ENCODE results near the gene ABHD17A.
A peak's percentile ranks its signal among the peaks of the same experiment; 100 is the strongest.

The ABHD17A gene

DNA sequence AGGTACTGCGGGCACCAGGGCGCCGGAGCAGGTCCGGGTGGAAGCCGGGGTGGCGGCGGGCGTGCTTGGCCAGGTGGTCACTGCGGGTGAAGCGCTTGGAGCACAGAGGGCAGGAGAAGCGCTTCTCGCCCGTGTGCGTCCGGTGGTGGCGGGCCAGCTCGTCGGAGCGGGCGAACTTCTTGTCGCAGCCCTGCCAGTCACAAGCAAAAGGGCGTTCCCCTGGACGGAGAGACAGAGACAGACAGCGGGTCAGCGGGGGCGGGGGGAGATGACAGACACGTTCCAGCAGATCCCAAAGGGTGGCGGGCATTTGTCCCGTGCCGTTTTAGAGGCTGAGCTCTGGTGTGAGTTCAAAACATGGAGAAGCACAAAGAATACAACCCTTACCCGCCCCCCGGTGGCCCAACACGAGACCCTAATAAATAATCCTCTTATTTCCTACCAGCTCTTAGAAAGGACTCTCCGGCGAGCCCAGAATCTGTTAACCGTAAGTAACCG, 30.7 kb downstream of the ABHD17A start:
- no peak for DNase-seq (ENCODE audit: low read depth in 1 of 2, low spot score in 1 of 2)

DNA sequence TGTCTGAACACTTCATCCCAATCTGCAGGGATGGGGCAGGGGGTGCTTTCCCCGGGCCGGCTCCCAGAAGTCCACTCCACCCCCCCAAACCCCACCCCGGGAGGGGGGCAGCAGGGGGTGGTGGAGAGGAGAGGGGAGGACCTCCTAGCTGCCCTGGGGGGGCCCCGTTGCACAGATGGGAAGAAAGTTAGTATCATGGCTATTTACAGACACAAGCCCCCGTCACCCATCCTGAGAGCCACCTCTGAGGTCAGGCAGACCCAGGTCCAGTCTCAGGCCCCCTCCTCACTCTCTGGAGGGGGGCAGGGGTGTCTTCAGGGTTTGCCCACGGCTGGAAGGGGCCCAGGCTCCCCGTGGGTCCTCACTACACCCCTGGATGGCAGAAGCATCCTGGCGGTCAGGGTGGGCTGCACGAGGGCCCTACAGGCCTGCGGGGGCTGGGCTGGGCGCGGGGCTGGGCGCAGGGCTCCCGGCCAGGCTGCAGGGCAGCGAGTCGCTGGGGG, 31.2 kb downstream of the ABHD17A start:
- DNase-seq (ENCODE audit: low read depth in 1 of 2, low spot score in 1 of 2), result no peak

DNA sequence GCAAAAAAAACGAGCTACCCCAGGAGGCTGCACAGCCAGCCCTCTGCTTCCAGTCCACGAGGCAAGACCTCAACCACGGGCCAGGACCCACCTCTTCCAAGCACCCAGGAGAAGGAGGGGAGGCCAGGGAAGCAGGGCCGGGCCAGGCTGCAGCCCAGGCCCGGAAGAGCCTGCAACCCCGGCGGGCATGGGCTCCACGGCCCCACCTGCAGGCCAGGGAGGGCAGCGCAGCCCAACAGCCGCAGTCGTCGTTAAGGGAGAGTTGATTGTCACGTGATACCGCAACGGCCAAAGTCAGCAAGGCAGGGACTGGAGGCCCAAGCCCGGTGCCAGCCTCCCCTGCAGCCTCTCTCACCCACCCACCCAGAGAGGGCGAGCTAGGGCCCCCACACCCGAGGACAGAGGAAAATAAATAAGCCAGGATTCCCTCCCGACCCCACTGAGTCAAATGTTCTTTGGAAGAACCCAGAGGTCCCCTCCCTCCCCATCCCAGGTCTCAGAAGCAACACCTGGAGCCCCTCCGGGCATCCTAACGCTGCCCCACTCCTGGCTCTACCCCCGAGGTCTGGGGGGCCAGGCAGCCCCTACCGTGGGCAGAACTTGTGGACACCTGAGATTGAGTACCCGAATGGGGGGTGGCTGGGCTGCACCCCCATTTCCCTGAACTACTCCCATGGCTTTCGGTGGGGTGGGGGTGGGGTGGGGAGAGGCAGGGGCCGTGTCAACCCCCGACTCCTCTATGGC, 31.8 kb downstream of the ABHD17A start:
- peak; percentile 62 to 72 for DNase-seq (ENCODE audit: low read depth in 1 of 2, low spot score in 1 of 2)

DNA sequence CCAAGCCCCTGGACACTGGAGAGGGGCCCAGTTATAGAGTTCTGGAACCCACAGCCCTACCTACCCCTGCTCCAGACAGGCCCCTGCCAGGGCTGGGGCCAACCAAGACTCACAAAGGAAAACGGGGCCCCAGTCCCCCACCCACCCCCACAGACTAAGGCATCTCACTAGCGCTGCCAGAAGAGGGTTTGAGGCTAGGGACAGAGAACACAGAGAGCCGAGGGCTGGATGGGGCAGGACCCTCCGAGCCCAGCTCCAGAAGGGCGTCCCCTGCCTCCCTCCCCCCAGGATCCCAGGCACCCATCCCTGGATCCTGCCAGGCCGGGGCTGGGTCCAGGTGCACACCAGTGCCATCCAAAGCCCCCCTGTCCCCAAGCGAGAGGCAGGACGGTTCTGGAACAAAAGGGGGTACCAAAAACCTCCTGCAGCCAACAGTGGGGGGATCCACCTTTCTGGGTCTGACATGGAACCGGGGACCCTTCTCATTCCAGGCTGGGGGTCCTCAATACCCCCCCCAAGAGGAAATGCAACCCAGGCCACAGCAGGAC, 32.6 kb downstream of the ABHD17A start:
- no peak for DNase-seq (ENCODE audit: low read depth in 1 of 2, low spot score in 1 of 2)

DNA sequence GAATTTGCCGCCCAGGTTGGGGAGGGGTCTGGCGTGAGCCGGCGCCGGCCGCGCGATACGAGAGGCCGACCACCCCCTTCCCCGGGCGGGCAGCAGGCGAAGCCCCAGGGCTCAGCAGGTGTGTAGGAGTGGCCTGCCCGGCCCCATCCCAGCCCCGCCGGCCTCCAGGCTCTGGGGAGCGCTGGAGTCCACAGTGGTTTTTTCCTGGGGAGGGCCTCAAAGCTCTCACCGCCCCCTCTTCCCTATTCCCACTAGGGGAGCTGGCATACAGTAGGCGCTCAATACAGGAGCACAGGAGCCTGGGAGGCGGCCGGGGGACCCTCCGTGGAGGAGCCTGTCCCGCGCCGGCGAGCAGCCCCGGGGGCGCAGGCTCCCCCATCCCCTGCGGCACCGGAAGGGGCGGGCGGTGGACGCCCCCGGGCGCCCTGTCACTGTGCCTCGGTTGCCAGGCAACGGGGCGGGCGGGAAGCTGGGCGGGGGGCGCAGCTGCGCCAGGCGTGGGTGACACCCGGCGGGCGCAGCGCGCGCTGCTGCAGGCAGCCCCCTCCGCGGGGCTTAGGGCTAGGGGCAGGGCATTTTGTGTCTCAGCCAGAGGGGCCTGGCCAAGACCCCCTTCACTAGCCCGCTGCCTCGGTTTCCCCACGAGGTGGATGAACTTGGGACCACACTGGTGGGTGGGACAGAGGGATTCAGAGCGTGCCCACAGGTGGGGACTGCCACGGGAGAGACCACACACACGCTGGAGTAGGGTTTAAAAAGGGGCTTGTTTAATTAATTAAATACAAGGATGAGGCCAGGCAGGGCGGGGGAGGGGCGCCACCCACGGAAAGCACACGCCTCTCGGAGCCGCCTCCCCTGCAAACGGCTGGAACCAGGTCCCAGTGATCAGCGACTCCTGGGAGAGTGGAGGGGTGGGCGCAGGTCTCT, 33.4 kb downstream of the ABHD17A start:
- no peak for DNase-seq (ENCODE audit: low read depth in 1 of 2, low spot score in 1 of 2)

DNA sequence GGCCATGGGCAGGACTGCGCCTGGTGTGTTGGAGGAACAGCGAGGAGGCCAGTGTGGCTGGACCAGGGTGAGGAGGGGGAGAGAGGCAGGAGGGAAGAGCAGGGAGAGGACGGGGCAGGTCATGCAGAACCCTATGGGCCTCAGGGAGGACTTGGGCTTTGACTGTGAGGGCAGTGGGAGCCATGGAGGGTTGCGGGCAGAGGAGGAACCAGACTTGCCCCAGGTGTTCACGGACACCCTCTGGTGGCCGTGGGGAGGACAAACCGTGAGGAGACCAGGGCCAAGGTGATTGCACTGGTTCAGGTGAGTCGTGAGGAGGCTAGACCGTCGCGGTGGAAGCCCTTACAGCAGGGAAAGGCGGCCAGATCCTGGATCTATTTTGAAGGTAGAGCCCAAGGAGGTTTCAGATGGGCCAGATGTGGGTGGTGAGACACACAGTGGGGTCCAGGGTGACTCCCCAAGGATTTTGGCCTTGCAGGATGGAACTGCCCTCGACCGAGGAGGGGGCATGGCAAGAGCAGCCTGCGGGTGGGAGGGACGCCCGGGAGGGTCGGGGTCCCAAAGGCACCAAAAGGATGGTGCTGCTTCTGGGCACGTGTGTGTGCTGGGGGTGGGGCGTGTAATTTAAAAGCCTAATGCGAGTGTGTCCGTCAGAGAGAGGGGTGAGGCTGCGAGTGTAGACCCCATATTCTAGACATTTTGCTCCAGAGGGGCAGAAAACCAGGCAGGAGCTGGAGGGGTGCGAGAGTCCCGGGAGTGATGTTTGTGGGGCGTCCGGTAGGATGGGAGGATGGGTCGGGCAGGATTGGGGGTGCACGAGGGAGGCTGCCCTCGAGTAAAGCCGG, 34.3 kb downstream of the ABHD17A start:
- no peak for DNase-seq (ENCODE audit: low read depth in 1 of 2, low spot score in 1 of 2)

DNA sequence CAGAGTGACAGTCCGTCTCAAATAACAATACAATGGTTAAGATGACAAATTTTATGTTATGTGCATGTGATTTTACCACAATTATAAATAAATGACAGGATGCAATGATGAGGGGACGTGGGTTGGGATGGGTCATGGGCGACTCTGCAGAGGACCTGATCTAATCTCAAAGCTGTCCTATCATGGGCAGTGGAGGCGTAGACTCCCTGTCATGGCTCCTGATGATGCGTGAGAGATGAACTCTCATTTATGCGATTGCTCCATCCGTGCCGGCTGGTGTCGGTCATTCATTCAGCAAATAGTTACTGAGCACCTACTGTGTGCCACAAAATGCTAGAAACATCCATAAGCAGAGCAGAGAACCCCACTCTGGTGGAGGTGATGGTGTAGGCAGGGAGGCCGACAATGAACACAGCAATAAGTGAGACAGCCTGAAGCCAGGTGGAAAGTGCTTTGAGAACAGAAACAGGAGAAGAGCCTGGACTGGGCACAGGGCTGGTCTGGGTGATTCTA, 35.4 kb downstream of the ABHD17A start:
- DNase-seq (ENCODE audit: low read depth in 1 of 2, low spot score in 1 of 2), result no peak

DNA sequence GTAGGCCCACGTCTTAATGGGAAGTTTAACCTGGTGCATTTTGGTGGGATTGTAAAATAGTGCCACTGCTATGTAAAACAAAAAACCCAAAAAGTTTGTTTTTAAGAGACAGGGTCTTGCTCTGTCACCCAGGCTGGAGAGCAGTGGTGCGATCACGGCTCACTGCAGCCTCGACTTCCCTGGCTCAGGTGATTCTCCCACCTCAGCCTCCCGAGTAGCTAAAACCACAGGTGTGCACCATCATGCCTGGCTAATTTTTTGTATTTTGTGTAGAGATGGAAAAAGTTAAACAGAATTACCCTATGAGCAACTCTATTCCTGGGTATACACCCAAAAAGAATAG, 36.2 kb downstream of the ABHD17A start:
- DNase-seq (ENCODE audit: low read depth in 1 of 2, low spot score in 1 of 2), result no peak

DNA sequence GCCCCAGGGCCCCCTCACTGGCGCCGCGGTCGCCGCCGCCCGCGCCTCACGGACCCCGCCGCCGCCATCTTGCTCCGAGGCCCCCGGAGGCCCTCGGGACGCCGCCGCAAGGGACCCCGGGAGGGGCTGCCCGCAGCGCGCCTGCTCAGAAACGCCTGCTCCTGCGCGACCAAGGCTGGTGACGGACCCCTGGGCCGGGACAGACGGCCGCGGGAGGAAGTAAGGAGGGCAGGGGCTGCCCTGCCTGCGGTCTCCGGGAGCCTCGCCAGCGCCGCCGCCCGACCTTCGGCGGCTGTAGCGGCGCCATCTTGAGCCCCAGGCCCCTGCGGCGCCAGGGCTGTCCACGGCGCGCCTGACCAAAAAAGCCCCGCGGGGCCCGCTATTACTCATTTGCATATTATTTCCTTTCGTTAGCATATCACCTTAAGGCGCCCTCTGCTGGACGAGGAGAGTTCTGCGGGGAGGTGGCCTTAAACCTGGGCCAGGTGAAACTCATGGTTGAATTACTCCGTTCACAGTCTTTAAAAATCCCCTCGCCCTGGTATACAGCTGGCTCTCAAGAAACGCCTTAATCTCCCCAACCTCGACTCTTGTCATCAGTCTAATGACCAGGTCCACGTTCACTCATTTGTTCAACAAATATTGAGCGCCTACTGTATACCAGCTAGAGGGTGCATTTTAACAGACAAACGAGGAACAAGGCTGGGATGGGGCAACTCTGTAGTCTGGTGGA, 36.7 kb downstream of the ABHD17A start, which contains the start of gene REXO1:
Gene REXO1, minus strand, starts transcription at position 85 of the 733 bp plus-strand sequence. CDS start 125 bp downstream, outside the sequence.
- DNase-seq (ENCODE audit: low read depth in 1 of 2, low spot score in 1 of 2), result peak; percentile 95 to 97

DNA sequence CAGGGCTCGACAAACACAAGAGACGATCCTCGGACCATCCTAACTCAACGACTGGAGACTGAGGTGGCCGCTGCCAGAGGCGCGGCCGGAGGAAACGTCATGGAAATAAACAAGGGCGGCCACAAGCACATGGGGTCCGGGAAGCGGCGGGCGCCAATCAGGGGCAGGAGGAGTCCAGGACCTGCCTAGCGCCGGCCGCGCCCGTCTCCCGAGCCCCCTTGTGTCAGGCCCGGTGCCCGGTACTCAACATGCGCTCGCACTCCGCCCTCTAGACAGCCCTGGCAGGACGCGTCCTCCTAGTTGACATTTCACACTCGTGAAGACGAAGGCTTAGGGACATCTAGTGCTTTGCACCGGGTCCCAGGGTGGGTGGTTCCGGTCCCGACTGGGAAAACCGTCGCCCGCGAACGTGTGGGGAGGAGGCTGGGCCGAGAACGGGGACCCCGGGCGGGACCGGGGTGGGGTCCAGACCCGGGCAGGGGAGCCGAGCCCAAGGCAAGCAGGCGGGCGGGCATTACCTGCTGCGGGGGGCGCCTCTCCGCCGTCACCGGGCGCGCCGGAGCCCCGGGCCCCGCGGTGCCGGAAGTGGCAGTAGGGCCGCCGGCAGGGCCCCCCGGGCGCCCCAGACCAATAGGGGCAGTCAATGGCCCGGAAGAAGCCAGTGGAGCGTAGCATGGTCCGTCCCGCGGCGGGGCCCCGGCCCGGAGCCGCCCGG, 37.5 kb downstream of the ABHD17A start:
- no peak for DNase-seq (ENCODE audit: low read depth in 1 of 2, low spot score in 1 of 2)

DNA sequence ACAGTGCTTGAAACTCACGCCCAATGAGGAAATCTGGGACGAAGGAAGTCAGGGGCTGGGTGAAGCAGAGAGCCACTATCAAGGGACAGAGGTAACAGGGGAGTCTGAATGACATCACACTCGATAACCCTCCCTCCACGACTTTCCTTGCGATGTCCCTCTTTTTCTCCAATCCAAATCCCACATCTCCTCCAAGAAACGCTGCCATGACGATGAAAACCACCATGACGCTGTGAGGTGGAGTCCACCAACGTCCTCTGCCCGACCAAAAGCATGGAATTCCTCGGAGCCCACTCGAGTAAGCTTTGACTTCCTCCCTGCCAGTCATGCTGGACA, 38.0 kb downstream of the ABHD17A start:
- DNase-seq (ENCODE audit: low read depth in 1 of 2, low spot score in 1 of 2), result no peak

DNA sequence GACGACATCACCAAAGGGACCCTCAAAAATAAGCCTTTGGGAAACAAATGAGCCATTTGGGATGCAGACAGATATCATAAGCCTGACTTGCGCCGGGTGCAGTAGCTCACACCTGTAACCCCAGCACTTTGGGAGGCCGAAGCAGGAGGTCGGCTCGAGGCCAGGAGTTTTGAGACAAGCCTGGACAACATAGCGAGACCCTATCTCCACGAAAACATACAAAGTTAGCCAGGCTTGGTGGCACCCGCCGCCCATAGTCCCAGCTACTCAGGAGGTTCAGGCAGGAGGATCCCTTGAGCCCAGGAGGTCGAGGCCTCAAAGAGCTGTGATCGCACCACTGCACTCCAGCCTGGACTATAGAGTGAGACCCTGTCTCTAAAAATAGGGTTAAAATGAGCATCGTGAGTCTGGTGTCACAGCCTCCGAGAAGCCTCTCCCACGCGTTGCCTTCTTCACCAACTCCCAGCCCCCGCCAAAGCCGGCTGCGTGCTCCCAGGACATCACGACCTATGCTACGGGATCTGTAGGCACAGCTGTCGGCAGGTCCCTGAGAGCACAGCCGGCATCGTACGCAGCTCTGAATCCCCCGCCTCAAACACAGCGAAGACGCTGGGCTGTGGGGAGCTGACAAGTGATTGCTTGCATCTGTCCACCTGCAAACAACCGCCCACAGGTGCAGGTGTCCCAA, 38.6 kb downstream of the ABHD17A start:
- no peak for DNase-seq (ENCODE audit: low read depth in 1 of 2, low spot score in 1 of 2)

DNA sequence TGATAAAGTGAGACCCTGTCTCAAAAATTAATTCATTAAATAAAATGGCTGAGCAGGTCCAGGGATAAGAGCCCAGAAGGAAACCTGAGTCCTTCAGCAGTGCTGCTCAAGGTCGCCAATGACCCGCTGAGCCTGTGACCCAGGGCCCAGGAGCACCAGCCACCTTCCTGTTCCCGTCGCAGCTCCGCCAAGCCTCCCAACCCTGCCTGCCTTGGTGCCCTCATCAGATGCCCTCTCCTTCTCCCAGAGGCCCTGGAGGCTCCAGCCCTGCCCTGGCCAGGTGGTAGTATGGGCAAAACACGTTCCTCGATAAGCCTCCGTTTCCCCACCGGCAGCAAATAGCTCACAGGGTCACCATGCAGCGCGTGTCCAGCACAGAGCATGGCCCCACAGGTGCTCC, 39.7 kb downstream of the ABHD17A start:
- DNase-seq (ENCODE audit: low read depth in 1 of 2, low spot score in 1 of 2), result no peak

DNA sequence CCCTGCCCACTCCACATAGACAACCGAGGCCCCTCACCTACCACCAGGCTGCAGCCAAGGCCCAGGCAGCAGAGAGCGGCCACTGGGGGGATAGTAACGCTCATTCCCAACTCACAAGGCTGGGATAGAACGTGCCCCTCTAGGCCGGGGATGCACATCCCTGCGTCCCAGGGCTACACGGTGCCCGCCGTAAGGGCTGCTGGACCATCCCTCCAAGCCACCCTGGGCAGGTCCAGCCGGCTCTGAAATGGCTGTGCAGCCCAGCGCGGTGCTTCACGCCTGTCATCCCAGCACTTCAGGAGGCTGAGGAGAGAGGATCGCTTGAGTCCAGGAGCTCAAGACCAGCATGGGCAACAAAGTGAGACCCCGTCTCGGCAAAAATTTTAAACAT, 40.2 kb downstream of the ABHD17A start:
- DNase-seq (ENCODE audit: low read depth in 1 of 2, low spot score in 1 of 2), result no peak

DNA sequence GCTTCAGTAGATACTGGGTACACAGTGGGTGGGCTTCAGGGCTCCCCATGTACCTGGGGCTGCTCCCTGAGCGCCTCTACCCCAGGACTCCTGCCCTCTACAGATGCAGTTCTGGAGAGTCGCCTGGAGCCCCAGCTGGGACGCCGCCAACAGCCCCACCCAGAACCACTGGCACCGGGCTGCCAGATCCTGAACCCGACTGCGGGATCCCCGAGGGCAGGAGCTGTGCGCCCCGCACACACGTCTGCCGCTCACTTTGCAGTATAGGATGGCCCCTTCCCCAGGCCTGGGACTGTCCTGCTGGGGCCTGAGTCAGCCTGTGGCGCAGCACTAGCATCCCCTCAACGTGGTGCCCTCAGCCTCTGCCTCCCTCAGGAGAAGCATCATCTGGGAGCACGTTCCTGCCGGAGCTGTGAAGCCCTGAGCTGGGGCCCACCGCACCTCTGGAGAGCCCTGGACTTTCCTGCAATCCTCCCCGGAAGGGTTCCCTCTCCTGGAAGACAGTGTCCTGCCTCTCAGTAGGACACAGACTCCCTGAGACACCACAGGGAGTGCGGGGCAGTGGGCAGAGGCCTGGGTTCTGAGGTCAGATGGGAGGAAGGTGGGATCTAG, 40.7 kb downstream of the ABHD17A start:
- DNase-seq (ENCODE audit: low read depth in 1 of 2, low spot score in 1 of 2), result no peak

DNA sequence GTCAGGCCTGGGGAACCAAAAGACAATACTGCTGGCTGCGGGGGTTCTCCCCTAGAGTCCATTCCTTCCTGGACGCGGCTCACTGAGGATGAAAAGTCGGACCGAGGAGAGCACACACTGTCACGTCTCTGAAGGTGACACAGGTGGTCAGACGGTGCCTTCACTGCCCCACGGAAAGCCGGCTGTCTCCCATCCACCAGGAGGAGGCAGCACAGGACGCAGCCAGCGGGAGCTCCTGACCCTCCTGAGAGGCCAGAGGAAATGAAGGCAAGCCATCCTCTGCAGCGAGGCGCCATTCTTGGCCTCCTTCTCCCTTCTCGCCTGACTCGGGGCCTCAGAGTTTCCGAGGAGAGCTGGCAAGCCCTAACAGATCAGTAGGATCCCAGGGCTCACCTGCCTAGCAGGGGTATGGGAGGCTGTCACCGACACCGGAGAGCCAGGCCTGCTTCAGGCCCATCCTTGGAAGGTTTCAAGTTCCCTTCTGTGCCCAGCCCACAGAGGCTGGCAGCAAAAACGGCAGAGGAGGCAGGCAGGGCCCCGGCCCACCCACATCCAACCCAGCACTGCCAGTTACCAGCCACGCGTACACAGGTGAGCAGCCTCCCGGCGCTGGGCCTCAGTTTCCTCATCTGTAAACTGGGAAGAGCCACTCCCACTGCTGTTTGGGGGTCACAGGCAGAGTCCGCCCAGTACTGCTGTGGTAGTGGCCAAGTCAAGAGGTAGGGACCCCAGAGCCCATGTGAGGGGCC, 41.5 kb downstream of the ABHD17A start:
- DNase-seq (ENCODE audit: low read depth in 1 of 2, low spot score in 1 of 2), result no peak

DNA sequence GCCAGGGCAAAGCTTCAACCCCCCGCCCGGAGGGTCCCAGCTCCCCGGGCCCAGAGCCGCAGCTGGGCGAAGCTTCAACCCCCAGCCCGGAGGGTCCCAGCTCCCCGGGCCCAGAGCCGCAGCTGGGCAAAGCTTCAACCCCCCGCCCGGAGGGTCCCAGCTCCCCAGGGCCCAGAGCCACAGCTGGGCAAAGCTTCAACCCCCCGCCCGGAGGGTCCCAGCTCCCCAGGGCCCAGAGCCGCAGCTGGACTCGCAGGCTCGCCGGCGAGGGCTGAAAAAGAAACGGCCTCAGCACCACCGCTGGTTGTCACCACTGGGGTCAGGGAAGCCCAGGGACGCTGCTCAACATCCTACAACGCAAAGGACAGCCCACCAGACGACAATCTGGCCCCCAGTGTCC, 42.2 kb downstream of the ABHD17A start:
- DNase-seq (ENCODE audit: low read depth in 1 of 2, low spot score in 1 of 2), result no peak

All from activated CD4-positive, alpha-beta T cell treated with anti-CD3 and anti-CD28 coated beads, Interleukin-2, amount 50 U/mL, for 24 hours (primary cell).